ENCODE measurements around the gene CORO1C.

The CORO1C gene

DNA sequence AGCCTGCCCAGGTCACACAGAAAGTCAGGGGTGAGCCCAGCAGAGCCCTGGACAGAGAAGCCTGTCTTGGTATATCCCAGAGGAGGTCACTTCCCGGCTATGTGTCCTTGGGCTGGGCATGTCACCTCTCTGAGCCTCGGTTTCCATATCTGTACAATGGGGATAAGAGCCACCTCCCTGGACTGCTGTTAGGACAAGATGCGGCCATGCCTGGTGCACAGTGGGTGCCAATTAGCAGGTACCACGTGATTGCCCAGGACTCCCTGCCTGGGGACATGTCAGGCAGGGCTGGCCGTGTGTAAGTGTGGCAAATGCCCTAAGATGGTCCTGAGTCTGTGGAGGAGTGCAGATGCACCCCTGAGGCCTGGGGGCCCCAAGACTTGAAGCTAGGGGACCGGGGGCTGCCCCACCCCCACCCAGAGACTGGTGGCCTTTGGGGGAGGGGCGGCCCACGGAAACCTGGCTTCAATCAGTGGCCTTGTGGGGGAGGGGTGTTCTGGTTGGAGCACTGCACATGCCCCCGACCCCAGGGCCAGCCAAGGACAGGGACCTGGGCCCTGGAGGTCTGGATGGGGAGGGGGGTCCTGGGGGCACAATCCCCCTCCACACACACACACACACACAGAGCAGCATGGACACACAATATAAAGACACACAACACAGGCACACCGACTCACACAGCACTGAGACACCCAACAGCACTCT, 134.3 kb downstream of the CORO1C start:
- H3K36me3 Mint-ChIP-seq (ENCODE audit: low read depth) = no peaks in the 10 kb centered on the region
- peaks cover under 1% of the 10 kb centered on the region for H3K27me3 Mint-ChIP-seq (ENCODE audit: low read depth)
- no peaks in the 10 kb centered on the region for H3K9me3 Mint-ChIP-seq
- H3K27ac Mint-ChIP-seq = no peak overlapping the region
- no peak overlapping the region for H3K4me3 Mint-ChIP-seq
- no peaks in the 10 kb centered on the region for H3K4me1 Mint-ChIP-seq (ENCODE audit: low read depth)

DNA sequence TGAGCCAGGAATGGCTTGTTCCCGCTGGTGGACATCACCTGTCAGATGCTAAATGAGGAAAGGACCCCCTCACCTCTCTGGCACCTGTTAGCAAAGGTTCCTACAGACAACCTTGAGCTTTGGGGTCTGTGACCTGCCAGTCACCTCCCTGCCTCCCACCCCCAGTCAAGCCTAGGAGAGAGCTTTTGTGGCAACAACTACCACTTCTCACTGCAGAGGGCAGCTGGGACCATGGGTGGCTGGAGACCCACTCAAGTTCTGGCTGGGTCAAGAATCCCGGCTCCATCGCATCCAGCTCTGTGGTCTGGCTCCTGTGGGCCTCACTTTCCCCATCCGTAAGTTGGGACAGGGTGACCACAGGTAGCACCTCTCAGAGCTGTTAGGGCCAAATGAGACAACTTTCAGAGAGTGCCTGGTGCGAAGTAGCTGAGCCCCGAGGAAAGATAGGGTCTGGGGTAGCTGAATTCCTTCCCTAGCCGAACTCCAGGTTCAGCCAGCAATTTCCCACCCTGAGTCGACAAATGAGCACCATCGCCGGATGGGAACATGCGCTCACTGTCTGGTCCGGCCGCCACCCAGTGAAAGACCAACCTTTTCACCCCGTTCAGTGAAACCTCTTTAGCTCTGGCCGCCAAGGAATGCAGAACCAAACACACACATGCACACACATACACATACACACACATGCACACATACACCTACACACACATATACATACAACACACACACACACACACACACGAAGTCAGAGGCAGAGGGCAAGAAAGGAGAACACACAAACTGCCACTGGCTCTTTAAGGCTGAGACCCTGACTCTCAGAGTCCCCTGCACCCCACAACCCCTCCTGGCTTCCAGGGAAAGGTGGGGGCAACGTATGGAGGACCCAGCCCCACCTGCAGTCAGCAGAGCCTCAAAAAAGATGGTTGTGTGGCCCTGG, 135.3 kb downstream of the CORO1C start:
- H3K9me3 Mint-ChIP-seq = no peaks in the 10 kb centered on the region
- no peaks in the 10 kb centered on the region for H3K27me3 Mint-ChIP-seq (ENCODE audit: low read depth)
- no peaks in the 10 kb centered on the region for H3K36me3 Mint-ChIP-seq (ENCODE audit: low read depth)
- no peak overlapping the region for H3K4me3 Mint-ChIP-seq
- no peaks in the 10 kb centered on the region for H3K4me1 Mint-ChIP-seq (ENCODE audit: low read depth)
- H3K27ac Mint-ChIP-seq = no peak overlapping the region
